Measurements from ENCODE around the gene CIITA.

CIITA gene

GRCh38 chr16:10942352-10943063, 65.5 kb downstream of the CIITA start, which contains the start of gene DEXI:
TSS of gene DEXI (minus strand) at chr16:10942468. CDS start at chr16:10942005, 463 bp downstream.
- peak; percentile 84 for DNase-seq (ENCODE audit: low read depth, low spot score)
- H3K4me3 ChIP-seq (ENCODE audit: low read length), result peak within 1 kb of the TSS; percentile 69

GRCh38 chr16:10943064-10943353, 66.0 kb downstream of the CIITA start:
- no peak overlapping the region; the same call in 1 of the 2 replicates for H3K4me3 ChIP-seq (ENCODE audit: low read length)
- DNase-seq (ENCODE audit: low read depth, low spot score), result no peak

GRCh38 chr16:10944249-10945064, 67.5 kb downstream of the CIITA start, which contains the start of gene CLEC16A:
TSS of gene CLEC16A (plus strand) at chr16:10944564. CDS start at chr16:10944718, 154 bp downstream.
- peak within 1 kb of the TSS; percentile 88 for H3K4me3 ChIP-seq (ENCODE audit: low read length)
- DNase-seq (ENCODE audit: low read depth, low spot score), result peak; percentile 92

GRCh38 chr16:10945065-10945787, 68.2 kb downstream of the CIITA start:
- peak overlapping the region; percentile 88 for H3K4me3 ChIP-seq (ENCODE audit: low read length)
- no peak for DNase-seq (ENCODE audit: low read depth, low spot score)

GRCh38 chr16:10946308-10946707, 69.3 kb downstream of the CIITA start:
- no peak overlapping the region for H3K4me3 ChIP-seq (ENCODE audit: low read length)
- DNase-seq (ENCODE audit: low read depth, low spot score), result no peak

- no peak overlapping the region for H3K4me3 ChIP-seq (ENCODE audit: low read length)
- DNase-seq (ENCODE audit: low read depth, low spot score), result no peak
Observed at GRCh38 chr16:10947211-10947787, 70.3 kb downstream of the CIITA start.

- H3K4me3 ChIP-seq (ENCODE audit: low read length), result peak overlapping the region; percentile 1
- DNase-seq (ENCODE audit: low read depth, low spot score), result peak; percentile 84
Observed at GRCh38 chr16:10949424-10949970, 72.5 kb downstream of the CIITA start.

GRCh38 chr16:10950393-10950792, 73.4 kb downstream of the CIITA start:
- H3K4me3 ChIP-seq (ENCODE audit: low read length), result no peak overlapping the region
- DNase-seq (ENCODE audit: low read depth, low spot score), result no peak

- no peak for DNase-seq (ENCODE audit: low read depth, low spot score)
- no peak overlapping the region for H3K4me3 ChIP-seq (ENCODE audit: low read length)
Observed at GRCh38 chr16:10951026-10951425, 74.0 kb downstream of the CIITA start.

- DNase-seq (ENCODE audit: low read depth, low spot score), result no peak
- no peak overlapping the region for H3K4me3 ChIP-seq (ENCODE audit: low read length)
Observed at GRCh38 chr16:10954903-10955302, 77.9 kb downstream of the CIITA start.

- no peak overlapping the region for H3K4me3 ChIP-seq (ENCODE audit: low read length)
- DNase-seq (ENCODE audit: low read depth, low spot score), result no peak
Observed at GRCh38 chr16:10957771-10958482, 80.9 kb downstream of the CIITA start.

- H3K4me3 ChIP-seq (ENCODE audit: low read length), result no peak overlapping the region
- DNase-seq (ENCODE audit: low read depth, low spot score), result no peak
Observed at GRCh38 chr16:10959161-10959560, 82.2 kb downstream of the CIITA start.

- DNase-seq (ENCODE audit: low read depth, low spot score), result no peak
Observed at GRCh38 chr16:10961231-10961630, 84.2 kb downstream of the CIITA start.

GRCh38 chr16:10964039-10964890, 87.3 kb downstream of the CIITA start:
- no peak overlapping the region for H3K4me3 ChIP-seq (ENCODE audit: low read length)
- peak; percentile 60 for DNase-seq (ENCODE audit: low read depth, low spot score)

More at GRCh38 chr16:10961231-10961630, 84.2 kb downstream of the CIITA start:
- H3K4me3 ChIP-seq (ENCODE audit: low read length), result no peak overlapping the region

- no peak for DNase-seq (ENCODE audit: low read depth, low spot score)
- no peak overlapping the region for H3K4me3 ChIP-seq (ENCODE audit: low read length)
Observed at GRCh38 chr16:10964891-10965326, 87.9 kb downstream of the CIITA start.

- H3K4me3 ChIP-seq (ENCODE audit: low read length), result no peak overlapping the region
Observed at GRCh38 chr16:10965440-10966061, 88.5 kb downstream of the CIITA start.

GRCh38 chr16:10966129-10966528, 89.1 kb downstream of the CIITA start:
- no peak for DNase-seq (ENCODE audit: low read depth, low spot score)
- H3K4me3 ChIP-seq (ENCODE audit: low read length), result no peak overlapping the region

More at GRCh38 chr16:10965440-10966061, 88.5 kb downstream of the CIITA start:
- DNase-seq (ENCODE audit: low read depth, low spot score), result no peak

Data from Jurkat, Clone E6-1 (cell line).